HG02759 (cell line): Measurements from ENCODE around the gene WDR82.

Experiments used
- ATAC-seq: cut with Tn5 transposase; IDR thresholded peaks from one replicate; pipeline ENCODE4 v1.9.1; 2021; ENCODE audit warnings: mild to moderate bottlenecking, moderate library complexity; ENCODE audit not compliant: unreplicated experiment

WDR82 gene, protein sequence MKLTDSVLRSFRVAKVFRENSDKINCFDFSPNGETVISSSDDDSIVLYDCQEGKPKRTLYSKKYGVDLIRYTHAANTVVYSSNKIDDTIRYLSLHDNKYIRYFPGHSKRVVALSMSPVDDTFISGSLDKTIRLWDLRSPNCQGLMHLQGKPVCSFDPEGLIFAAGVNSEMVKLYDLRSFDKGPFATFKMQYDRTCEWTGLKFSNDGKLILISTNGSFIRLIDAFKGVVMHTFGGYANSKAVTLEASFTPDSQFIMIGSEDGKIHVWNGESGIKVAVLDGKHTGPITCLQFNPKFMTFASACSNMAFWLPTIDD

GRCh38 chr3:52278510-52279069, at the start of gene WDR82:
WDR82 (minus strand) TSS chr3:52278649; CDS start chr3:52278361, 288 bp downstream.
- peak; percentile 90 for ATAC-seq

- no peak for ATAC-seq
Observed at GRCh38 chr3:52327486-52328290, 49.2 kb upstream of the WDR82 start.

GRCh38 chr3:52326976-52327375, 48.5 kb upstream of the WDR82 start:
- ATAC-seq: no peak

DNA sequence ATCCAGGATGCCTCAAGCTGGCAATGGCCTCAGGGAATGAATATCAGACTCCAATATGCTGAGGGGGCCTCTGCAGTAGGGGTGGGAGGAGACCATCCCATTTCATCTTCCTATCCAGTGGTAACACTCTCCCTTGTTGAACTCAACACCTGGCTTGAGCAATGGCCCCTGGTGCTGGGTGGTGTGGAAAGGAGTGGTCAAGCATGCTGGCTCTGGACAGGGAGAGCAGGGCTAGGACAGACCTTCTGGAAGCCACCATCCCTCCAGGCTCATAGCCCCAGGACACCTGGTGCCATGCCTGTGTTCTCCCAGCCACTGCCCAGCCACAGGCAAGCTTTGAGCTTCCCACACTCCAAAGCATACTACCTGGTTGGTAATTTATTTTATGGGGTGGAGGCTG, 47.2 kb upstream of the WDR82 start:
- no peak for ATAC-seq

GRCh38 chr3:52324676-52325075, 46.2 kb upstream of the WDR82 start:
- ATAC-seq: no peak

DNA sequence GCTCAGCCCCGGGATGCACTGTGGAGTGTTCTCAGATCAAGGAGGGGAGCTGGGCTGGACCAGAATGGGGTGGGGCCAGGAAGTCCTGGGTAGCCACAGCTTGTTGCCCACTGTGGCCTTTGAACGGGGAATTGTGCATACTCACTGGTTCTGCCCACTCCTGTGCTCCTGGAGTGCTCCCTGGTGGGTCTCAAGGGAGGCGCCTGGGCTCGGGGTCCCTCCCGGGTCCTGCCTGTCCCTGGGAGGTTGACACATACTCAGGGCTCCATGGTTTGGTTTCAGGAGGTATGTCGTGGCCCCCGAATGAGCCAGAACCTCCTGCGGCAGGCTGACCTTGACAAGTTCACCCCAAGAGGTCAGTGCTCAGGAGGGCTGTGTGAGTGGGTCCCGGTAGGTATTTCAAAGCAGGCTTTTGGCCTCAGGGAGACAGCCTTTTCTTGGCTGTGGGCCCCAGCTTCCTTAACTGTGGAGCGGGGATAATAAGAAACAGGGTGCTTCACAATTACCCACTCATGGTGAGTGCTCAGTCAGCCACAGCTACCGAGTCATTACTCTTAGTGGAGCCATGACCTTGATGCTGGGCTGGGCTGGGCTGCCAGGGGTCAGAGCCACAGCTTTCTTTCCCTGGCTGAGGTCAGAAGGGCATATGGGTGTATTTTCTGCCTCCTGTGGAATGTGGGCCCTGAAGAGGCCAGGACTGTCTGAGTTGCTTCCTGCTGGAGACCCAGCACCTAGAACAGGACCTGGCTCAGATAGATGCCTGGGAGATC, 45.3 kb upstream of the WDR82 start:
- ATAC-seq: no peak

GRCh38 chr3:52322466-52322865, 44.0 kb upstream of the WDR82 start:
- no peak for ATAC-seq

DNA sequence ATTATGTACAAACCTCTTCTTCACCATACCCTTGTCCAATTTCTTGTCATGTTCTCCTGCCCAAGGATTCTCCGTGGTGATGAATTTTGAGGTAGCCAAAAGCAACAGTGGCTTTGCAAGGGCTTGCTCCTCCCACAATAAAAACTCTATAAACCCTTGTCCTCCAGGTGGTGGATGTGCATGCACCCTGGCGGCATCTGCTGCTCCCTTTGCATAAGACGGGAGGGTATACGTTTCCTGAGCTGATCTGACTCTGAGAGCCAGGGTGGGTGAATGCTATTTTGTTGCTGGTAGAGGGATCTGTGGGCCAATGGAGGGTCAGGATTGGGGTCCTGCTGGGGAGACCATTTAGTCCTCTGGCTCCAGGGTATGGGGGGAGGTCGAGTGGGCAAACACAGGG, 43.0 kb upstream of the WDR82 start:
- ATAC-seq: no peak

- ATAC-seq: no peak
Observed at GRCh38 chr3:52319921-52320595, 41.6 kb upstream of the WDR82 start.

GRCh38 chr3:52318186-52318816, 39.9 kb upstream of the WDR82 start:
- ATAC-seq: no peak

DNA sequence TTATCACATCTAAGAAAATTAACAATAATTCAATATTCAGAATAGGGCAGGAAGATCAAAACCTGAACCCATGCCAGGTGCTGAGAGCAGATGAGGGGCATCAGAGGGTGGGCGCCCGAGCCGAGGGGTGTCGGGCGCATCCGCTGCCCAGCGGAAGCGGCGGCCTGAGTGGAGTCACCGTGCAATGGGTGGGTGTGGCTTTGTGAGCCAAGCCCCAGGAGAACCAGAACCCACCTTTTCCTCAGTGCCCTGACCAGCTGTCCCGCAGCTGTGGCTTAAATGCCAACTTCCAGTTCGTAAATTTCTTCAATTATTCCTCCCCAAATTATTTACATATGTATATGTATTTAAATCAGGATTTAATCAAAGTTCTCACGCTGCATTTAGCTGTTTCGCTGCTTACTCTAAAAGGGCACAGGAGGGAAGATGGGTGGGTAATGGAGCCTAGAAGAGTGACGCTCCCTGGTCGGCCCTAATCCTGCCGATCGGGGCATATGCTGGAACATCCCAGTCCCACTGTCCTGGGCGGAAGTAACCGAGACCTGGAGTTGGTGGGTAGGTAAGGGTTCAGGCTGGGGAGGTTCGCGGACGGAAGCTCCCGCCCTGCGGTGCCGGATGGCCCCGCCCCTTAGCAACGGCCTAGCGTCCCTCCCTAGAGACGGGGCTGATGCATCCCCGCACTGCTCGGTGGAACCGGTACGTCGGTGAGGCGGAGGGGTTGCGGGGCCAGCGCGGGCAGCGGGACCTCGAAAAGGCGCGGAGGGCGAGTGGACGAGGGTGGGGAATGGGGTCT, 39.0 kb upstream of the WDR82 start:
- ATAC-seq: peak; percentile 47

DNA sequence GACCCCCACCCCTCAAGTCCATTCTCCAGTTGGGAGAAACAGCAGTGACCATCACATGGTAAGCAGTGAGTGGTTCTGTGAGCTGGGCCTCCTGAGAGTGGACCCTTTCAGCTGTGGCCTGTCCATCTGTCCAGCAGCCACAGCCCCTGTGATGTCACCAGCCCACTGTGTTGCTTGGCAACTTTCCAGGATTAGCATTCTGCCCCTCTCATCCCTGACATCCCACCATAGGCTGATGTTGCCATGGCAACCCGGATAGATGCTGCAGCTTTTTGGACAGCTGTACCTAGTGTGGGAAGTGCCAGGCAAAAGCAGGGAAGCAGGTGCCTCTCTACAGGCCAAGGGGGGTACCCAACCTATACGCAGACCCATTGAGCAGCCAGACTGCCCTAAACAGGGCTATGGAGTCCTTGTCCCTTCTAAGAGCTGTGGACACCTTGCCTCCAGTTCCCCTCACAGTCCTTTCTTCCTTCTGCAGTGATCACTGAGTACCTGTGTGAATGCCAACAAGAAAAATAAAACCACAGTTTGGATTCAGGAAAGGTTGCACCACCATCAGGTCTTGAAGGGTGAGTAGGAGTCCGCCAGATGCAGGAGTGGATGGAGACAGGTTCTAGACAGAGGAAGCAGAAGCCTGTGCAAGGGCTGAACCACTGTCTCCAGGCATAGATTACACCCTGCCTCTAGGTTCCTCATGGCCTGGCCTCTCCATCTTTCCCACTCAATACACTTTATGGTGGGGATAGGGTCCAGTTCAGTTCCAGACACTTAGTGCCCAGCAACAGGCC, 37.7 kb upstream of the WDR82 start, which contains the start of gene DNAH1:
TSS of gene DNAH1 (plus strand) at position 343 of the 788 bp plus-strand sequence. CDS start 6,124 bp downstream, outside the sequence.
- no peak for ATAC-seq

DNA sequence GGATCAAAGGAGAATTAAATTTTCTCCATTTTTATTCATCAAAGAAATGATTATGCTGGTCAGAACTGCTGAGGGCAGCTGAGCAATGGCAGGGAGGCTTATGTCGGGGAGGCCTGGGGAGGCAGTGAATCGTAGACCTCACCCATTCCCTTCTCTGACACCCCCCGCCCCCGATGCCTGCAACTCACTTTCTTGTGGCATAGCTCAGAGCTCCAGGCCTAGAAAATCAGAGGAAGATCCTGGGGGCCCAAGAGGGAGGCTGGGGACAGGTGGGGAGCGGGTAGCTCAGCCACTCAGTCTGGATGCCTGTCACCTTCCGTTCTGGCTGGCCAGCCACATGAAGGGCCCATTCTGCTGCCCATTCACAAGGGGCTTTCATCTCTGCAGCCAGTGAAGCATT, 36.6 kb upstream of the WDR82 start:
- ATAC-seq: no peak

- ATAC-seq: no peak
Observed at GRCh38 chr3:52314489-52314888, 36.0 kb upstream of the WDR82 start.

DNA sequence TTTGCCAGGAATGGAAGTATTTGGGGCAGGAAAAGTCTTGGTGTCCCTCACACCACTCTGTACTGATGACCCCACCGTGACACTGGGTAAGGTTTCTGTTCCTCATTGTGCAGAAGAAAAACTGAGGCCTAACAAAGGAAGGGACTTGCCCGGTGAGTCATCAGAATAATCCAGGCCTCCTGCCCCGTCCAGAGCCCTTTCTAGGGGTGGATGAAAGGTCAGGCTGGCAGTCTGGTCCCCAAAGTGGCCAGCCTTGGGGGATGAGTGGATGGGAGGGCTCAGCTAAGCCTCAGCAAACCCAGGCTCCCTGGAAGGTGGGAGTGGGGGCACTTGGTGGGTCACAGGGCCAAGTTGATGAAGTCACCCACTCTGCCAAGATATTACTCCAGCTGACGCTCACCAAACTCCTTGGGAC, 35.3 kb upstream of the WDR82 start:
- ATAC-seq: peak; percentile 86

DNA sequence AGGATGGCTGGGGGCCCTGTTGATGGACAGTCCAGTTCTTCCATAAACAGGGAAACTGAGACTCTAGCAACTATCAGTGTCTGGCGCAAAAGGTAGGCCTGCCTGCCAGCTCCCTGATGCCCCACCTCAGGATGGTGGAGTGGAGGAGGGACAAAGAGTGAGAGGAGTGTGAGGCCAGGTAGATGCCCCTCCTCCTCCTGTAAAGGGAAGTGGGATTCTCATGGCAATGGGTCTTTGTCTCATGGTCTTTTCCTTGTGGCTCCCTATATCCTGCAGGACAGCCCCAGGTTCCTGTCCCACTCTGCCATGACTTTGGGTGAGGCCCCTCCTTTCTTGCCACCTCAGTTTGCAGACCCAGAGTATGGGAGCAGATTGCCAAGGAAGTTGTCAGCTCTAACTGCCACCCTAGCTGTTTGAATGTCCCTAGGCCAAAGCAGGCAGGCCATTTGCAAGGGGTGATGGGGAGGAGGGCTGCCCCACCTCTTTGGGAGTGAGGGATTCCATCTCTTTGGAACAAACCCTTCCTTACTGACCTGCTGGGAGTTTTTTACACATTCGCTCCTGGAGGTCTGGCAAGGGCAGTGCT, 34.8 kb upstream of the WDR82 start:
- peak; percentile 7 for ATAC-seq

- ATAC-seq: no peak
Observed at GRCh38 chr3:52311576-52312119, 33.2 kb upstream of the WDR82 start.
